GM19328 (cell line): ENCODE measurements around the gene UBE4B.
"Not testable (repeated sequence)": the region's sequence is repeated elsewhere in the genome, so short reads cannot be mapped to it uniquely, and the experiment has no call there.

ENCODE experiments used
- ATAC-seq: cut with Tn5 transposase; IDR thresholded peaks from one replicate; pipeline ENCODE4 v1.9.1; 2021; ENCODE audit warnings: mild to moderate bottlenecking, moderate library complexity; ENCODE audit not compliant: unreplicated experiment

The UBE4B gene

GRCh38 chr1:10207810-10208209 lies 175.1 kb downstream of the UBE4B start:
- ATAC-seq = no peak

GRCh38 chr1:10208537-10208936 lies 175.8 kb downstream of the UBE4B start:
- ATAC-seq = no peak

GRCh38 chr1:10209590-10209904 lies 176.8 kb downstream of the UBE4B start:
- ATAC-seq = no peak

- ATAC-seq = peak; percentile 99
These were observed 177.4 kb downstream of the UBE4B start, which contains the start of gene KIF1B for GRCh38 chr1:10209905-10210810. Gene KIF1B (plus strand): TSS chr1:10210570. CDS start chr1:10232329, 21,759 bp downstream.

- peak; percentile 4 for ATAC-seq
These were observed 178.4 kb downstream of the UBE4B start for GRCh38 chr1:10210841-10211804.

GRCh38 chr1:10211805-10212410 lies 179.2 kb downstream of the UBE4B start:
- ATAC-seq = no peak

- no peak for ATAC-seq
These were observed 179.7 kb downstream of the UBE4B start for GRCh38 chr1:10212476-10212875.

GRCh38 chr1:10213186-10213705 lies 180.5 kb downstream of the UBE4B start:
- ATAC-seq = no peak

- no peak for ATAC-seq
These were observed 183.5 kb downstream of the UBE4B start for GRCh38 chr1:10216090-10216749.

- ATAC-seq = no peak
These were observed 185.1 kb downstream of the UBE4B start for GRCh38 chr1:10217748-10218441.

GRCh38 chr1:10220200-10220599 lies 187.4 kb downstream of the UBE4B start:
- no peak for ATAC-seq

- ATAC-seq = not testable (repeated sequence)
These were observed 187.9 kb downstream of the UBE4B start for GRCh38 chr1:10220657-10221056.

- ATAC-seq = no peak
These were observed 192.8 kb downstream of the UBE4B start for GRCh38 chr1:10225573-10225972.

GRCh38 chr1:10228528-10228927 lies 195.8 kb downstream of the UBE4B start:
- ATAC-seq = no peak

GRCh38 chr1:10229903-10230302 lies 197.1 kb downstream of the UBE4B start:
- ATAC-seq = no peak
